K562 (cell line): Measurements from ENCODE around the gene PEX3. TPM values are rescaled to one million over a fixed set of nuclear protein-coding genes. Genes with fewer than 3 reads are reported as not detected.

Experiments used
- CUX1 ChIP-seq: fragments of 200-800 bp; sonication (Bioruptor generic); IDR thresholded peaks from 2 replicates; pipeline ENCODE4 v1.6.1; 2016; ENCODE audit warnings: missing genetic modification characterization, missing compliant biosample characterization
- polyA plus RNA-seq, 8 experiments: library from polyadenylated mRNA; depleted of rRNA in 4 of 8; stranded (reverse) in 5 of 8; unstranded in 3 of 8; fragments of >200 nt; fragmentation: Nextera tagmentation in 2 of 8; fragmentation: Illumina TruSeq in 1 of 8; extraction: Ambion mirVana in 2 of 8; extraction: Trizol in 1 of 8; gene quantifications; 2 replicates each; pipeline versions ENCODE4 v1.2.1 to v1.2.3, GENCODE V29; 2011 to 2014; ENCODE audit warnings: inconsistent platforms in 1 of 8, missing spikeins in 1 of 8
- total RNA-seq, 7 experiments: library from RNA; depleted of rRNA in 6 of 7; stranded (reverse); fragments of >200 nt in 6 of 7; fragmentation: Illumina TruSeq in 2 of 7; extraction: Trizol in 2 of 7; gene quantifications; 2 replicates each; pipeline versions ENCODE4 v1.2.1 to v1.2.3, GENCODE V29; 2011 to 2021; ENCODE audit warnings: low replicate concordance in 1 of 7
- TF ChIP-seq, protein P1 (sequence below), 2 experiments: fragments of 450-650 bp in 1 of 2; sonication (generic) in 1 of 2; formaldehyde crosslinking in 1 of 2; IDR thresholded peaks; 2 replicates each; pipeline versions ENCODE4 v1.7.1 to v1.9.0; 2016 to 2022; ENCODE audit warnings: inconsistent platforms in 1 of 2, mild to moderate bottlenecking in 1 of 2, missing genetic modification reagents in 1 of 2

Gene PEX3
- total and polyA plus RNA-seq, 9 of the 15 experiments (the other 6 are each of a cell fraction or from before 2014, with no cell fraction given): 17.3 to 69.6 (median 32.7) TPM

DNA sequence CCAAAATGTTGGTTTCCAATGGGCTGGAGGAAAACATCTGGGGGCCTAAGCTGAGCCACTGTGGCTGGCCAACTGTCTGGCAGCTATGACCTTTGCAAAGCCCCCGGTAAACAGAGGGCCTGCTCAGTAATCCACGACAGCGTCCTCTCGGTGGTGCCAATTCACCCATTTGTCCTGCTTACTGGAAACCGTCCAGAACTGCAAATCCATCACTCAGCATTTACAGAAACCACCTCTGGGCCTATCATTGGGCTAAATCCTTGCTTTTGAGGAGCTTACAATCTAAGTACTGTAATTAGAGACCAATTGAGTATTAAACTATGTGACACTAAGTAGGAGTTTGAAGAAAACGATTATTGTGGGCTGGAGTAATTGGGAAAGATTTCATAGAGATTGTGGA is 31.1 kb upstream of the PEX3 start (continued):
- TF ChIP-seq, protein P1, sequence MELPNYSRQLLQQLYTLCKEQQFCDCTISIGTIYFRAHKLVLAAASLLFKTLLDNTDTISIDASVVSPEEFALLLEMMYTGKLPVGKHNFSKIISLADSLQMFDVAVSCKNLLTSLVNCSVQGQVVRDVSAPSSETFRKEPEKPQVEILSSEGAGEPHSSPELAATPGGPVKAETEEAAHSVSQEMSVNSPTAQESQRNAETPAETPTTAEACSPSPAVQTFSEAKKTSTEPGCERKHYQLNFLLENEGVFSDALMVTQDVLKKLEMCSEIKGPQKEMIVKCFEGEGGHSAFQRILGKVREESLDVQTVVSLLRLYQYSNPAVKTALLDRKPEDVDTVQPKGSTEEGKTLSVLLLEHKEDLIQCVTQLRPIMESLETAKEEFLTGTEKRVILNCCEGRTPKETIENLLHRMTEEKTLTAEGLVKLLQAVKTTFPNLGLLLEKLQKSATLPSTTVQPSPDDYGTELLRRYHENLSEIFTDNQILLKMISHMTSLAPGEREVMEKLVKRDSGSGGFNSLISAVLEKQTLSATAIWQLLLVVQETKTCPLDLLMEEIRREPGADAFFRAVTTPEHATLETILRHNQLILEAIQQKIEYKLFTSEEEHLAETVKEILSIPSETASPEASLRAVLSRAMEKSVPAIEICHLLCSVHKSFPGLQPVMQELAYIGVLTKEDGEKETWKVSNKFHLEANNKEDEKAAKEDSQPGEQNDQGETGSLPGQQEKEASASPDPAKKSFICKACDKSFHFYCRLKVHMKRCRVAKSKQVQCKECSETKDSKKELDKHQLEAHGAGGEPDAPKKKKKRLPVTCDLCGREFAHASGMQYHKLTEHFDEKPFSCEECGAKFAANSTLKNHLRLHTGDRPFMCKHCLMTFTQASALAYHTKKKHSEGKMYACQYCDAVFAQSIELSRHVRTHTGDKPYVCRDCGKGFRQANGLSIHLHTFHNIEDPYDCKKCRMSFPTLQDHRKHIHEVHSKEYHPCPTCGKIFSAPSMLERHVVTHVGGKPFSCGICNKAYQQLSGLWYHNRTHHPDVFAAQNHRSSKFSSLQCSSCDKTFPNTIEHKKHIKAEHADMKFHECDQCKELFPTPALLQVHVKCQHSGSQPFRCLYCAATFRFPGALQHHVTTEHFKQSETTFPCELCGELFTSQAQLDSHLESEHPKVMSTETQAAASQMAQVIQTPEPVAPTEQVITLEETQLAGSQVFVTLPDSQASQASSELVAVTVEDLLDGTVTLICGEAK (IDR thresholded peaks at IDR 0.05): no peak
- TF ChIP-seq, protein P1 (CRISPR knock-in tag; IDR thresholded peaks at IDR 0.05): no peak
- no peak for TF ChIP-seq CUX1 (CRISPR knock-in tag)
